Natural killer cell treated with Interleukin-12 subunit alpha and Interleukin-12 subunit beta and Interleukin-15 and Interleukin-18, amount 100 ng/mL, for 72 hours (primary cell): ENCODE measurements around the gene CTBP2. TPM values are rescaled to one million over a fixed set of nuclear protein-coding genes. Genes with fewer than 3 reads are reported as not detected.
A peak's percentile ranks its signal among the peaks of the same experiment; 100 is the strongest.

Experiments used
- ATAC-seq, 2 donors: fragments of 150-1000 bp; cut with Tn5 transposase in 1 of 2; sonication (Bioruptor Pico), chemical (Tn5 transposase) in 1 of 2; 2 replicates each; pipeline ENCODE4 v1.10.0; 2021
- DNase-seq: peaks from one replicate; pipeline ENCODE4 v3.0.0; 2022; ENCODE audit warnings: low spot score
- H3K27ac Mint-ChIP-seq, 2 donors: 1 replicate in 1 of 2; 2 replicates in 1 of 2; pipeline ENCODE4 v1.8.0; 2022; ENCODE audit warnings: mixed read lengths in 2 of 2, mild to moderate bottlenecking in 1 of 2, moderate library complexity in 1 of 2
- H3K27me3 Mint-ChIP-seq, 2 donors: 1 replicate in 1 of 2; 2 replicates in 1 of 2; pipeline ENCODE4 v1.8.0; 2022; ENCODE audit warnings: mixed read lengths in 2 of 2
- H3K36me3 Mint-ChIP-seq: one replicate; pipeline ENCODE4 v1.8.0; 2022; ENCODE audit warnings: mixed read lengths
- H3K4me1 Mint-ChIP-seq, 2 donors: 1 replicate in 1 of 2; 2 replicates in 1 of 2; pipeline ENCODE4 v1.8.0; 2022; ENCODE audit warnings: low read depth in 2 of 2, mixed read lengths in 2 of 2, mild to moderate bottlenecking in 1 of 2
- H3K4me3 Mint-ChIP-seq: one replicate; pipeline ENCODE4 v1.8.0; 2022; ENCODE audit warnings: mixed read lengths
- H3K9me3 Mint-ChIP-seq: 2 replicates; pipeline ENCODE4 v1.8.0; 2022; ENCODE audit warnings: mixed read lengths
- total RNA-seq, 2 donors: library from RNA; stranded (reverse); gene quantifications; one replicate each; pipeline ENCODE4 v1.2.3, GENCODE V29; 2022

CTBP2 gene
- 10 to 100 TPM; 61.3 to 76.4 TPM for total RNA-seq

DNA sequence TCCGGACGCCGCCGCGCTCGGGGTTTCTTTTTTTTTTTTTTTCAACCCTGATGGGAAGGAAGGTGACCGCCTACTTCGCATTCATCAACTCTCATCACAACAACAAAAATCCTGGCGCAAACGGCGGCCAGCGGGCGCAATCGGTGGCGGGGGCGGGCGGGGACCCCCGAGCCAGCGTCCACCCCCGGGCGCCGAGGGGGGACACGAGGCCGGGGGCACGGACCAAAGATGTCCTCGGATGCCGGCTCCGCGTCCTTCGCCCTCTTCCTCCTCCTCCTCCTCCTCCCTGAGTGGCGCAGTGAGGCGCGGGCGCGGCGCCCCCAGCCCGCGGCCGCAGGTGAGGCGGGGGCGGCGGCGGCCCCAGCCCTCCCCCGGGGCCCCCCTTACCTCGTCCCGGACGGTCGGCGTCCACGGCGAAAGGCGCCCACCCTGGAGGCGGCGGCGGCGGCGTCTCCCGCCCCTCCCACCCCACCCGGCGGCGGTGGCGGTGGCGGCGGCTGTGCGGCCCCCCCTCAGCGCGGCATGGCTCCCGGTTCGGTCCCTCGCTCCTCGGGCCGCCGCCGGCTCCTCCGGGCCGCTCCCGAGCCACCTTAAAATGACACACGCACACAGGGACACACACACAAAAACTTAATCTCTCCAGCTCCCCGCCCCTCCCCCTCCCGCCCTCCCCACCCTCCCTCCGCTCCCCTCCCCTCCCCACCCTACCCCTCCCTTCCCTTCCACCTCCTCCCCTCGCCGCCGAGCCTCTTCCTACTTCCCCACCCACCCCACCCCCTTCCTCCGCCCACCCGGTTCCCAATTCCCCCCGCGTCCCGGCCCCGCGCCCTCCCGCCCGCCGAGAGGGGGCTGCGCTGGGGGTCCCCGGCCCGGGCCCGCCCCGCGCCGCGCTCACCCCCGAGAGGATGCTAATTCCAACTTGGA is at the start of gene CTBP2:
Gene CTBP2 (minus strand): TSS at position 632 of the 924 bp plus-strand sequence.
- Mint-ChIP-seq H3K9me3 (no peaks in the 10 kb centered on the region), H3K4me3 (peak within 1 kb of the TSS; percentile 74), H3K27ac (no peak within 1 kb of the TSS), H3K4me1 (peaks cover 26 to 31% of the 10 kb centered on the region in 2 donors), H3K27me3 (no peaks in the 10 kb centered on the region), H3K36me3 (no peaks in the 10 kb centered on the region)
- ATAC-seq = peak; percentile 5 to 24
- no peak for DNase-seq

DNA sequence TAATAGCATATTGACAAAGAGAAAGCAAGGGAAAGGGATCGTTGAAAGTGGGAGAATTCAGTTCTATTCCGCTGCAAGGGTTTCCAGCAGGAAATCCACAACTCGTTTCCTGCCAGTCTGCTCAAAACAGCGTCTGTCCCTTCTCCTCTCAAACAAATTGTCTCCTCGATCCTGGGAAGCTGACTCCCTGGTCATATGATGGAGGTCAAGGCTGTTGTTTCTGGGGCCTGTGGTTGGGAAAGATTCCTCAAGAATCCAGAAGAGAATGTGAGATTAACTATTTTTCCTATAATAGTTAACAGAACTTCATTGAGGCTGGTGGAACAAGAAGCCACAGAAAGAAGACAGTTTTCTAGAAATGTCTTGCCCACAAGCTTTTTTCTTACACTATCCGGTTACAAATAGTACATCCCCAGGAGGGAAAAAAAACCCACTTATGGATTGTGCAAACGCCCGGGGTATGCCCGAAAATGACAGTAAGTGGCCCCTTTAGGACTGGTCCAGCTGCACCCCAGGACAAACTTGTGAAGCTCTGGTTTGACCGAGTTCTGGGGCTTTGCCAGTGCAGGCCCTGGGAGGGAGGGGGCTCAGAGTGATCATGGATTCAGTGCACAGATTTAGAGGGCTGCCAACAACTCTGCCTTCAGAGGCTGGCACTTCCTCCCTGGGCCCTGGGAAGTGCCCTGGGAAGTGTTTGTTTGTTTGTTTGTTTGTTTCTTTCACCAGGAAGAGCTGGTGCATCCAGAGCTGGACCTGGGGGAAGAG is 49.4 kb upstream of the CTBP2 start:
- Mint-ChIP-seq H3K4me3 (no peak overlapping the region), H3K27ac (no peak overlapping the region), H3K4me1 (no peaks in the 10 kb centered on the region), H3K9me3 (no peaks in the 10 kb centered on the region), H3K27me3 (peaks cover 7 to 17% of the 10 kb centered on the region in 2 donors), H3K36me3 (no peaks in the 10 kb centered on the region)
- ATAC-seq = no peak
- no peak for DNase-seq

DNA sequence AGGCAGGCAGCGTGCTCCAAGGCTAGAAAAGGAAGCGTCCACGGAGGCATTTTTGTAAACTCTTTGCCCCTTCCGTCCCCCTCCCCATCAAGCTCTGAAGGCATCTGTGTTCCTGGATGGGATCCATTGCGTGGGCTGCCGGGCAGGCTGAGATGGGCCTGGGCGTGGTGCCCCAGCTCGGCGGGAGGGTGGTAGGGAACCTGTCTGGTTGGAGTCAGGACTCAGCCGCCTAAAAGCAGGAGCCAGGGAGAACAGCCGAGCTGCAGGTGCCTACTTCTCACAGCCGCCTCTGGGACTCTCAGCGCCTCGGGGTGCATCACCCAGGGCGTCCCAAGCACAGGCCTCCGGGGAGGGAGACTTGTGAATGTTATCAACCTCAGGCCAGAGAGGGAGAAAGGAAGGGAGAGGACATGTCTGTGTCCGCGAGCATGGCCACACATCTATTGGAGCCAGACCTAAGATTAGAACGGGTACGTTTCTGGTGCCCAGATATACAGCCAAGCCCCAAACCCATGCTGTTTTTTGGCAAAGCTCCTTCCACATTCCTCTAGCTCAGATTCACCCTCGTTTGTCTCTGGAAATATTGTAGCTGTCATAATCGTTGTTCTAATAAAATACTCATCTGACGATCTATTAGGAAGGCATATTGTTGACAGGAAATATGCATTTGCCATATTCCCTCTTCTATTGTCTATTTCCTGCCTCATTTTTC is 48.6 kb upstream of the CTBP2 start:
- DNase-seq (no peak), ATAC-seq (no peak)
- Mint-ChIP-seq H3K27me3 (peaks cover 7 to 17% of the 10 kb centered on the region in 2 donors), H3K4me3 (no peak overlapping the region), H3K9me3 (no peaks in the 10 kb centered on the region), H3K36me3 (no peaks in the 10 kb centered on the region), H3K27ac (no peak overlapping the region), H3K4me1 (no peaks in the 10 kb centered on the region)

DNA sequence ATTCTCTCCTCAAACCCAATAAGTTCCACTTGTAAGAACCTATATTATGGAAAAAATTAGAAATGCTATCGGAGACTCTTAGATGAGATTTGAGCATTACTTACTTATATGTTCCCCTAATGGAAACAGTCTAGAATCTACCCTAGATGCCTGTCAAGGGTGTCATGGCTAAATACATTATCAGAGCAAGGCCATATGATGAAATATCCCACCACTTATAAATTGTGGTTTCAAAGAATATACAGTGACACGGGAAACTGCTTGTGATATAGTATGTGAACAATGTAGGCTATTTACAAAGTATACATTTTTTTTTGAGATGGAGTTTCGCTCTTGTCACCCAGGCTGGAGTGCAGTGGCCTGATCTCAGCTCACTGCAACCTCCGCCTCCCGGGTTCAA is 46.3 kb upstream of the CTBP2 start:
- no peaks in the 10 kb centered on the region for H3K36me3 Mint-ChIP-seq
- H3K9me3 Mint-ChIP-seq = no peaks in the 10 kb centered on the region
- no peak overlapping the region for H3K27ac Mint-ChIP-seq
- H3K4me3 Mint-ChIP-seq = no peak overlapping the region
- no peaks in the 10 kb centered on the region for H3K4me1 Mint-ChIP-seq
- peaks cover 3 to 6% of the 10 kb centered on the region in 2 donors for H3K27me3 Mint-ChIP-seq
- no peak for ATAC-seq
- DNase-seq = no peak

DNA sequence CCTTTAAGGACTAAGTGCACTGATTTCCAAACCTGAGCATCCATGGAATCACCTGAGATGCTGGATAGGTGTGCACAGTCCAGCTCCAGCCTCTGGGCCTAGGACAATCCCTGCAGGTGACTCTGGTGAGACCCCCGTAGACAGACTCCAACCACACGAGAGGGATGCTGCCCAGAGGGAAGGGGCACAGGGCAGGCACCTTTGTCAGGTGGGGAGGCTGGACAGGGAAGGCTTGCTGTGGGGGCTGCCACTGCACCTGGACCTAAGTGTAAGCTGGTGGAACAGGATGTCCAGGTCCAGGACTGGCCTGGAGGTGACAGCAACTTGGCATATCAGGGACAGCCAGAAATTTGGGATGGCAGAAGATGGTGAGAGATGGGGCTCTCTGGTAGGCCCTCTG is 45.1 kb upstream of the CTBP2 start:
- peaks cover 3 to 6% of the 10 kb centered on the region in 2 donors for H3K27me3 Mint-ChIP-seq
- H3K4me1 Mint-ChIP-seq = no peaks in the 10 kb centered on the region
- no peak overlapping the region for H3K4me3 Mint-ChIP-seq

DNA sequence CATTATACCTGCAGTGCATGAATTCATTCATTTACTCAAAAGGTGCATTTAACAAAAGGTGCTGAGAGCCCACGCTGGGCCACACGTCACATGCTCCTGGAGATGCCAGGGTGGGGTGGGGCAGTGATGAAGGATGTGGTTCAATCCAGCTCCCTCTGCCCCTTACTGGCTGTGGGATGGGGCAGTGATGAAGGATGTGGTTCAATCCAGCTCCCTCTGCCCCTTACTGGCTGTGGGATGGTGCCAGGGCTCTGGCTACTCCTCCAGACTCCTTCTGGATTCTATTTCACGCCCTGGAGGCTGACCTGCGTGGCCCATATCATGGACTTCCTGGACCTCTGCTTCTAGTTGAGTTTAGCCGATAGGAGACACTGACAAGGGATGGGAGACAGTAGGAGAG is 44.0 kb upstream of the CTBP2 start:
- H3K4me3 Mint-ChIP-seq = no peak overlapping the region
- ATAC-seq = peak in 1 of 2 donors; percentile 54
- no peaks in the 10 kb centered on the region for H3K9me3 Mint-ChIP-seq
- no peak for DNase-seq
- H3K36me3 Mint-ChIP-seq = no peaks in the 10 kb centered on the region
- no peaks in the 10 kb centered on the region for H3K4me1 Mint-ChIP-seq
- no peak overlapping the region for H3K27ac Mint-ChIP-seq
- peaks cover 6 to 8% of the 10 kb centered on the region in 2 donors for H3K27me3 Mint-ChIP-seq

More for the DNA sequence above, 45.1 kb upstream of the CTBP2 start:
- no peak for ATAC-seq
- Mint-ChIP-seq H3K27ac (no peak overlapping the region), H3K36me3 (no peaks in the 10 kb centered on the region), H3K9me3 (no peaks in the 10 kb centered on the region)
- no peak for DNase-seq

DNA sequence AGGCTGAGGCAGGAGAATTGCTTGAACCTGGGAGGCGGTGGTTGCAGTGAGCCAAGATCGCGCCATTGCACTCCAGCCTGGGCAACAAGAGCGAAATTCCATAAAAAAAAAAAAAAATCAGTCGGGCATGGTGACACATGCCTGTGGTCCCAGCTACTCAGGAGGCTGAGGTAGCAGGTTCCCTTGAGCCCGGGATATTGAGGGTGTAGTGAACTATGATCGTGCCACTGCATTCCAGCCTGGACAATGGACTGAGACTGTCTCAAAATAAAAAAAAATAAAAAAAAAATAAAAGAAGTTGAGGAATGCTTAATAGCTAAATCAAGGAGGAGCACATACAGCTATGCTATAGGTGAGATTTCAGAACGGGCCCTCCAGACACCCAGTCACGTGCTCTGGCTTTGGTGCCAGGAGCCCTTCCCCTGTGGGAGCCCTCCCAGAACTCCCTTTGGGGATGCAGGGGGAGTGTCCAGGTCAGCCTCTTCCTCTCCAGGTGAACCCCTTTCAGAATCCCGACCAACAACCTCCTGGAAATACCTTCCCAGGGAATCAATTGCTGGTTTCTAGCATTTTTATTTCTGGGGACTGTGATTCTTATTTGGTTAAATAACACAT is 42.9 kb upstream of the CTBP2 start:
- H3K27me3 Mint-ChIP-seq = peaks cover 10 to 12% of the 10 kb centered on the region in 2 donors
- no peak overlapping the region for H3K4me3 Mint-ChIP-seq
- no peaks in the 10 kb centered on the region for H3K9me3 Mint-ChIP-seq
- no peaks in the 10 kb centered on the region for H3K4me1 Mint-ChIP-seq
- ATAC-seq (no peak), DNase-seq (no peak)
- no peak overlapping the region for H3K27ac Mint-ChIP-seq
- H3K36me3 Mint-ChIP-seq = no peaks in the 10 kb centered on the region

DNA sequence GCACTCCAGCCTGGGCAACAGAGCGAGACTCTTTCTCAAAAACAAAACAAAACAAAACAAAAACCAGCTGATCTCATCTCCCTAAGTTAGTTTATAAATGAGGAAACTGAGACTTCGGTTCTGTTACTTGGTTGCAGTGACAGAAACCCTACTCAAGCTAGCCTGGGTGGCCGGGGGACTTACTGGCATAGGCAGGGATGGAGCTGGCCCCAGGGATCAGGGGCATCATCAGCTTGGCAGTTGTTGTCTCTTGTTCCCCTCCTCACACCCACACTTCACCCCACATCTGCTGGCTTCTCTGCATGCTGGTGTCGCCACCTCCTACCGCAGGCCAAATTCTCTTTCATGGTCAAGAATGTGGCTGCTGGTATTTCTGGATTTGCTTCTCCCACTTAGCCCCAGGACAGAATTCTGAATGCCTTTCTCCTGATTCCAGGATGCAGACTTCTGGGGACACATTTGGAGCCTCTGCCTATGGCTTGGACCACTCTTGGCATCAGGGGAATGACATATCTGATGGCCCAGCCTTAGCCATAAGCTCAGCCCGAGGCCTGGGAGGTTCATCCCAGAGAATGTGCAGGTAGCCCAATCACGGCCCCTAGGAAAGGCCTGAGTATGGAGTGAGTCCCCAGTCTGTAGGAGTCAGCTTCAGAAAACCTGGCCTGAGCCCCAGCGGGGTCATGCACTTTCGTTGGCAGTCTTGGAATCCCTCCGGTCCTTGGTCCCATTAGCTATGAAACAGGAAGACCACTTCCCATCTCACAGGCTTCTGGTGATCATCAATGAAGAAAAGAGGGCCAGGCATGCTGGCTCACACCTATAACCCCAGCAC is 41.6 kb upstream of the CTBP2 start:
- Mint-ChIP-seq H3K4me3 (no peak overlapping the region), H3K4me1 (no peaks in the 10 kb centered on the region), H3K36me3 (no peaks in the 10 kb centered on the region), H3K27ac (no peak overlapping the region), H3K9me3 (no peaks in the 10 kb centered on the region), H3K27me3 (peaks cover 7 to 12% of the 10 kb centered on the region in 2 donors)
- DNase-seq = no peak
- no peak for ATAC-seq

DNA sequence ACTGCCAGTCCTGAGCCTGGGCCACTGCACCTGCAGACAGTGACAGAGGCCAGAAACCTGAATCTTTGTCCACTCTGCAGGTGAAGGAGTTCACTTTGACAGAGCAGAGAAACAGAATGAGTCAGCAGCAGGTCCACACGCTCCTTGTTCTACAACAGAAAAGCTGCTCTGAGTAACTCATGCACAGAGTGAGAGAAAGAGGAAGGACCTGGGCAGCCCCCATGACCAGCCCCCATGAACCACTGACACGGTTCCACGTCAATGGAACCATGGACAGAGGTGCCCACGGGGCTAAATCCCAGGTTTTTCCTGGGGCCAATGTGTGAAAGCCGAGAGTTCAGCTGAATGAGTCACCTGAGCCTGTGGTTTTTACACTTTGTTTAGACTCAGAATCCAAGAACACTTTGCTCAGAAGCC is 40.8 kb upstream of the CTBP2 start:
- Mint-ChIP-seq H3K27me3 (peaks cover 7 to 12% of the 10 kb centered on the region in 2 donors), H3K9me3 (no peaks in the 10 kb centered on the region), H3K36me3 (no peaks in the 10 kb centered on the region), H3K27ac (no peak overlapping the region), H3K4me3 (no peak overlapping the region), H3K4me1 (no peaks in the 10 kb centered on the region)
- DNase-seq (no peak), ATAC-seq (peak; percentile 63 to 64)

DNA sequence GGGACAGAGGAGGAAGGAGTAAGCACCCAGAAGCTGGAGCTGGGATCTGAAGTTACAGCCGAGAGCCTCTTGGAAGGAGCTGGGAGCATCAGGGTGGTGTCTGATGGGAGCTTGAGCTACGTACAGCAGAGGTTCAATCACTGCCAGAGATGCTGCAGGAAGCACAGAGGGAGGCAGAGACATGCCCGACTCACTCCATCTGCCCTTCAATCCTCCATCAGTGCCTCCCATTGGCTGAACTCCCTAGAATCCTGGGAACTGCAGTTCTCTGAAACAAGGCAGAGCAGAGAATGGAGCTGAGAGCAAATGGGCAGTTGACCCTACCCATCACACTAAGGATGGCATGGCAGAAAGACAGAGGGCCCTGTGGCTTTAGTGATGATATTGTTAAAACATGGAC is 40.0 kb upstream of the CTBP2 start:
- H3K27ac Mint-ChIP-seq = no peak overlapping the region
- no peak overlapping the region for H3K4me3 Mint-ChIP-seq
- DNase-seq = no peak
- H3K27me3 Mint-ChIP-seq = peaks cover 7 to 12% of the 10 kb centered on the region in 2 donors
- no peaks in the 10 kb centered on the region for H3K9me3 Mint-ChIP-seq
- no peak for ATAC-seq
- H3K36me3 Mint-ChIP-seq = no peaks in the 10 kb centered on the region
- H3K4me1 Mint-ChIP-seq = no peaks in the 10 kb centered on the region

DNA sequence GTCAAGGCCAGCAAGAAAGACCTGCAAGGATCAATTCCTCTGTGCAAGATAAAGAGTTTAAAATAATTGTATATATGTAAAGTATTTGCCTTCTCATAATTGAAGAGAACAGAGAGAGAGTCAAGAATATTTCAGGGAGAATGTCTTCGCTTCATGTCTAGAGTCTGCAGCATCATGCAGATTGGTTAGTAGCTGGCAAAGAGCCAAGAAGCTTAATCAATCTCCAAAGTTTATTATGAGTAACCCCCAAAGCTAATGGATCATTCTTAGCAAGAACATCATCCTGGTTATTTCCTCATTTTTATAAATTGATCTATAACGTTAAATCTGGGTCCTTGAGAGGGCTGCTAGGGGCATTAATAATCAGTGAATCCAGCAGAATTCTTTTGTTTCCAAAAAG is 38.9 kb upstream of the CTBP2 start:
- Mint-ChIP-seq H3K27me3 (peaks cover 7 to 12% of the 10 kb centered on the region in 2 donors), H3K4me1 (no peaks in the 10 kb centered on the region), H3K9me3 (no peaks in the 10 kb centered on the region), H3K4me3 (no peak overlapping the region), H3K36me3 (no peaks in the 10 kb centered on the region), H3K27ac (no peak overlapping the region)
- no peak for ATAC-seq
- DNase-seq = no peak

DNA sequence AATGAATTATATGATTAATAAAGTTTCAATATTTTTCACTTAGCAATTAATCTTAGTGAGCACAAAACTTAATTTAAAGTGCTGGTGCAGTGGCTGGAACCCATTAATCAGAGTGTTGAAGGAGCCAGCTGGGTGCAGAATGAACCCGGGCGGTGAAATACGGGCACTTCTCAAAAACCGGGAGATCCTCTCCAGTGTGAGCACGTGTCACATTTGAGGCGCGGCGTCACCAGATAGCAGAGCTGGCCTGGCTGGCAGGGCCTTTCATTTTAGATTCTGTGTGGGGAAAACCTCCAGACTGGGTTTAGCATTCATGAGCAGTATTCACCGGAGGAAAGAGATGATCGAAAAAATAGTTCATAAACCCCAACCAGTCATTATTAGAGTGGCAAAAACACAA is 34.5 kb upstream of the CTBP2 start:
- Mint-ChIP-seq H3K4me1 (no peaks in the 10 kb centered on the region), H3K36me3 (no peaks in the 10 kb centered on the region), H3K4me3 (no peak overlapping the region), H3K27me3 (peaks cover 11 to 16% of the 10 kb centered on the region in 2 donors), H3K9me3 (no peaks in the 10 kb centered on the region), H3K27ac (no peak overlapping the region)
- ATAC-seq (no peak), DNase-seq (no peak)
